ENCODE results near the gene ZDHHC8. TPM values are rescaled to one million over a fixed set of nuclear protein-coding genes. Genes with fewer than 3 reads are reported as not detected.

ZDHHC8 gene
- polyA plus RNA-seq, 1 experiment: 13.5 TPM

DNA sequence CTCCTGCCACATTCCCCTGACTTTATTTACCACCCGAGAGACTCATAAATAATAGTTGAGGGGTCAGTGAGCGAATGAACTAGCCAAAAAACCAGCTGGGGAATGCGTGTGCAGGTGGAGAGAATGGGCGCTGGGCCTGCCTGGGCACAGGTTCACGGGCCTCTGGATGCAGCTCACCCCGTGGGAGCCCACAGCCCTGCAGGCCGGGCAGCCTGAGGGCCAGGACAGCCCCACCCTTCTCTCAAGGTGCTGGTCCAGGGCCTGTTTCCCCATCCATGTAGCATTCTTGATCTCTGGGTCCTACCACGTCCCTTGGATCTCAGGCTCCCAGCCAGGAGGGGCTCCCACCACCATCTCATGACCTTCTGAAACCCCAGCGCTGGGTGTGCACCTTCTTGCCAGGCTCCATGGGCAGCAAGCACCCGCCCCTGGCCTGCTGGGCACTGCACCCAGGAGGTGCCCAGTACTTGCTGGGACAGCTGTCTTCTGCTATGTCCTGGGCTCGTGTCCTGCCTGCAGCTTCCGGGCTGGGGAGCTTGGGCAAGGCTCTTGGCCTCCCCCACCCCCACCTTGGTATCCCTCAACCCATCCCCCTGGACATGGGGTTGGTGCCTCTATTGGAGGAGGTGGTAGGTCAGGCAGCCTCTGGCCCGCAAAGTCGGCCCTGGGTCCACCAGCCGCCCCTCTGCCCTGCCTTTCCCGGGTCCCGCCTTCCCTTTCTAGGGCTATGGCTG, 62.3 kb downstream of the ZDHHC8 start:
- Histone ChIP-seq H3K9me3 (ENCODE audit: control insufficient read depth, insufficient read depth, low read length) (no peaks in the 10 kb centered on the region; the same call in 1 of the 2 replicates), H3K27me3 (ENCODE audit: control insufficient read depth, insufficient read depth, low read length) (peaks cover 30% of the 10 kb centered on the region), H3K4me3 (ENCODE audit: low read depth, low read length) (no peak overlapping the region), H3K27ac (ENCODE audit: low read depth, low read length) (no peak overlapping the region)
- ChIA-PET CTCF (no interaction called here), POLR2A (no interaction called here)
- TF ChIP-seq, protein P1, sequence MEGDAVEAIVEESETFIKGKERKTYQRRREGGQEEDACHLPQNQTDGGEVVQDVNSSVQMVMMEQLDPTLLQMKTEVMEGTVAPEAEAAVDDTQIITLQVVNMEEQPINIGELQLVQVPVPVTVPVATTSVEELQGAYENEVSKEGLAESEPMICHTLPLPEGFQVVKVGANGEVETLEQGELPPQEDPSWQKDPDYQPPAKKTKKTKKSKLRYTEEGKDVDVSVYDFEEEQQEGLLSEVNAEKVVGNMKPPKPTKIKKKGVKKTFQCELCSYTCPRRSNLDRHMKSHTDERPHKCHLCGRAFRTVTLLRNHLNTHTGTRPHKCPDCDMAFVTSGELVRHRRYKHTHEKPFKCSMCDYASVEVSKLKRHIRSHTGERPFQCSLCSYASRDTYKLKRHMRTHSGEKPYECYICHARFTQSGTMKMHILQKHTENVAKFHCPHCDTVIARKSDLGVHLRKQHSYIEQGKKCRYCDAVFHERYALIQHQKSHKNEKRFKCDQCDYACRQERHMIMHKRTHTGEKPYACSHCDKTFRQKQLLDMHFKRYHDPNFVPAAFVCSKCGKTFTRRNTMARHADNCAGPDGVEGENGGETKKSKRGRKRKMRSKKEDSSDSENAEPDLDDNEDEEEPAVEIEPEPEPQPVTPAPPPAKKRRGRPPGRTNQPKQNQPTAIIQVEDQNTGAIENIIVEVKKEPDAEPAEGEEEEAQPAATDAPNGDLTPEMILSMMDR (IDR thresholded peaks at IDR 0.05; ENCODE audit: low read depth, low read length): no peak
- no peak for DNase-seq (ENCODE audit: low read depth, low spot score)

DNA sequence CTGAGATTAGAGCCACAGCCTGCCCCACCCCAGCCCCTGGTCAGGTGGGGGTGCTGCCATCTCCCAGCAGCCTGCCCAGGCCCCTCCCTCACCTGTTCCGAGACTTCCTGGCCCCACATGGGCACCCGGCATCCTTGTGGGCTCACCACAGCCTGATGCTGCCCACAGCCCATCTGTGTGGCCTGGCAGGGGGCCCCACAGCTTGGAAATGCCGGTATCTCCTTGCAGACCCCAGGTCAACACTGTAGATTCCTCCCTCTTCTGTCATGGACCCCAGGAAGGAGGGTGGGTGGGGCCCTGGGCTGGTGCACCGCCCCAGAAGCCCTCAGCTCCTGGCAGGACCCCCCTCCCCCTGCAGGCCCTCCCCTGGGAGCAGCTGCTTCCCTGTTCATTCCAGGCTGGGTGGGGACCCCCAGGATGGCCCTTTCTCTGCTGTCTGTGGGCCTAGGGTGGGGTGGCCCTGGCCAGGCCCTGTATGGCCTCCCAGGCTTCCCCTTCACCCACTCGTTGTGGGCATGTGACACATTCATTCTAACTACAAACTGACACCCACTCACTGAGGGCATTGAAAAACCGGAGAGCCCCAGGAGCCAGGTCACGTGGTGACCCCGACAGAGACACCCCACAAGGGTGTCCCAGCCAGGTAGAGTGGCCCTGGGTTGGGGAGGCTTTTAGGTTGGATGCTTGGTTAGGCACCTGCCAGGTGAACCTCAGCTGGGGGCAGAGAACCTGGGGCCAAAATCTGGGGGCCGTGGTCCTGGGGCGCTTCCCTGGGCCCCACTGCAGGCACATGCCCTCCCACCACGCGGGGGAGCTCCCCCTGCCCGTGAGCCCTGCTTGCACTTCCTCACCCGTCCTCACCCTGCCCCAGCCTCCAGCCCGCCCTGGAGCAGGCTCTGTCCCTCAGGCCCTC, 63.3 kb downstream of the ZDHHC8 start:
- H3K4me3 ChIP-seq (ENCODE audit: low read depth, low read length): no peak overlapping the region
- peaks cover 35% of the 10 kb centered on the region for H3K27me3 ChIP-seq (ENCODE audit: control insufficient read depth, insufficient read depth, low read length)
- TF ChIP-seq, protein P1 (IDR thresholded peaks at IDR 0.05; ENCODE audit: low read depth, low read length): no peak
- CTCF ChIA-PET: no interaction called here
- no peak overlapping the region for H3K27ac ChIP-seq (ENCODE audit: low read depth, low read length)
- no peaks in the 10 kb centered on the region; the same call in 1 of the 2 replicates for H3K9me3 ChIP-seq (ENCODE audit: control insufficient read depth, insufficient read depth, low read length)
- POLR2A ChIA-PET: interaction anchor here (0.6 kb wide), 1 partner anchor 98 kb away, joined by 5 read pairs; no protein-coding TSS in a partner anchor
- no peak for DNase-seq (ENCODE audit: low read depth, low spot score)

DNA sequence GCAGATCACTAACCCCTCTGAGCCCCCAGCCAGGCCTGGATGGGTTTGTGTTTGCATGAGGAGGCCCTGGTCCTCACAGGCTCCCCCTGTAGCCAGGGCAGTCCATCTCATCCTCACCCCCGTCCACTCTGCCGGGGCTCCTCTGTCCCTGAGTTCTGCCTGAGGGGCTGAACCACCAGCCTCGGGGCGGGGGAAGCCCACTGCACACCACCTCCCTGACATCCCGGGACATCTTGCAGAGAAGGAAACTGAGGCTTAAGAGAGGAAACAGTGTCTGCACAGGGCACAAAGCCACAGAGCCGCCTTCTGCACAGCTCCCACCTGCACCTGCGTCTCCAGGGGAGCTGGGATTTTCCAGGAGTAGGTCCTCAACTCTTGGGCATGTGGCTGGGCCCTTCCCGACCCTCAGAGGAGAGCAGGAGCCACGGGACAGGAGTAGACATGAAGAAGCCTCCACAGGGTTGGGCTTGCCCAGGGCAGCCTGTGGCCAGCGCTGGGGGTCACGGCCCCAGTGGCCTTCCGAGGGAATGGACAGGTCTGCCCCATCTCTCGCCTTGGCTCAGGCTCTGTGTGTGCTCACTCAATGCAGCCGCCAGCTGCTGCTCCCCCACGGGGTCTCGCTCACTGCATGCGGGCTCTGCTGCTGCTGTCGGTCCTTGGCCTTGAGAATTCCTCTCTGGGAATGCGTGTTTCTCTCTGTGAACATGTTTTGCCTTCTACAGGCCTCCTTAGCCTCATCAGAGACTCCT, 64.7 kb downstream of the ZDHHC8 start:
- DNase-seq (ENCODE audit: low read depth, low spot score): no peak
- ChIA-PET POLR2A (no interaction called here), CTCF (no interaction called here)
- Histone ChIP-seq H3K4me3 (ENCODE audit: low read depth, low read length) (no peak overlapping the region), H3K27ac (ENCODE audit: low read depth, low read length) (no peak overlapping the region), H3K9me3 (ENCODE audit: control insufficient read depth, insufficient read depth, low read length) (no peaks in the 10 kb centered on the region; the same call in 1 of the 2 replicates), H3K27me3 (ENCODE audit: control insufficient read depth, insufficient read depth, low read length) (peaks cover 33% of the 10 kb centered on the region)
- TF ChIP-seq, protein P1 (IDR thresholded peaks at IDR 0.05; ENCODE audit: low read depth, low read length): no peak

Small RNAs within 50 kb of the gene (small RNA-seq; reads per million reads assigned to genes)
- gene MIR6816 (ENCODE audit: insufficient read length, low read depth) (not detected), gene RF00599 (ENCODE audit: insufficient read length, low read depth) (not detected)

Other genes with a start within 250 kb of the ZDHHC8 start
- gene COMT, start 190.0 kb upstream of the ZDHHC8 start, polyA plus RNA-seq (2011; rRNA removed): 79.4 and 105 TPM in 2 replicates
- 13.3 and 15.8 TPM in 2 replicates for gene TXNRD2, start 190.0 kb upstream of the ZDHHC8 start, polyA plus RNA-seq (2011; rRNA removed)
- 5.6 and 8.2 TPM in 2 replicates for gene ARVCF, start 115.0 kb upstream of the ZDHHC8 start, polyA plus RNA-seq (2011; rRNA removed)
- gene TANGO2, start 110.7 kb upstream of the ZDHHC8 start, polyA plus RNA-seq (2011; rRNA removed): 21.3 and 27.5 TPM in 2 replicates
- gene DGCR8, start 51.6 kb upstream of the ZDHHC8 start, polyA plus RNA-seq (2011; rRNA removed): 22.0 and 22.8 TPM in 2 replicates
- gene RANBP1, start 15.7 kb upstream of the ZDHHC8 start, polyA plus RNA-seq (2011; rRNA removed): 154 and 174 TPM in 2 replicates
- 15.6 and 20.4 TPM in 2 replicates for gene TRMT2A, start 14.6 kb upstream of the ZDHHC8 start, polyA plus RNA-seq (2011; rRNA removed)
- not detected in 2 replicates for gene CCDC188, start 19.3 kb downstream of the ZDHHC8 start, polyA plus RNA-seq (2011; rRNA removed)
- gene RTN4R, start 136.5 kb downstream of the ZDHHC8 start, polyA plus RNA-seq (2011; rRNA removed): 0.16 and 0.38 TPM in 2 replicates
- 45.4 and 60.9 TPM in 2 replicates for gene DGCR6L, start 188.3 kb downstream of the ZDHHC8 start, polyA plus RNA-seq (2011; rRNA removed)

All from AG04450 (cell line).